ENCODE measurements around the gene ADORA3.

ADORA3 gene

DNA sequence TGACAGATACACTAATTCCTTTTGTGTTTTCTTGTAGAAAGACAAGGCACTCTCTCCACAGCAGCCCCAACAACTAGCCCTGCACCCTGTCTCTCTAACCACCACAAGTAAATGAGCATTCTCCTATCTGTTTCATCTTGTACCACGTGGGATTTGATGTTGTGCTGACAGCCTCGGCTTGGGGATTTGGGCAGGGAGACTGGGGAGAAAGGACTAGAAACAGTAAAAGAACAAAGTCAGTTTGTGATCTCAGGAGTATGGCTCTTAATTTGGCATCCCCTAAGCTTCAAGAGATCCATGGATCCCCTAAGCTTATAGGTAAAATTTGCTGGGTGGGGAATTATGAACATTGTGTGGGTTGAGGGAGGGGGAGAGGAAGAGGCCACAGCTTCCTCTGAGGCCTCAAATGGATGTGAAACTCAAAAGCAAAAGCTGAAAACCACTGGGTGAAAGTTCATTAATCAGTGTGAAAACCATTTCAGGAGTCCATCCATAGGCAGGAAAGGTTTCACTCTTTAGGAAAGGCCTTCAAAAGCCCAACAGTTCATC is 26.6 kb downstream of the ADORA3 start:
- Histone ChIP-seq H3K9ac (ENCODE audit: low read length) (peak overlapping the region; percentile 41; the same call in 1 of the 2 replicates), H3K36me3 (replicated peaks; ENCODE audit: low read depth, low read length) (no peaks in the 10 kb centered on the region), H3K27ac (ENCODE audit: low read length) (peak overlapping the region; percentile 39), H2AFZ (ENCODE audit: low read depth, low read length) (peak overlapping the region; percentile 63), H3K4me1 (ENCODE audit: low read length) (peaks cover 42% of the 10 kb centered on the region), H3K4me3 (ENCODE audit: low read length) (peak overlapping the region; percentile 39), H3K9me3 (ENCODE audit: insufficient read depth, low read length) (no peaks in the 10 kb centered on the region), H3K4me2 (ENCODE audit: low read length) (peak overlapping the region; percentile 76), H3K79me2 (ENCODE audit: low read length) (no peaks in the 10 kb centered on the region), H4K20me1 (ENCODE audit: insufficient read depth, low read length) (no peaks in the 10 kb centered on the region), H3K27me3 (ENCODE audit: low read depth, low read length) (no peaks in the 10 kb centered on the region)
- TF ChIP-seq EZH2phosphoT487 (IDR thresholded peaks at IDR 0.05; ENCODE audit: low read depth): no peak
- TF ChIP-seq, protein P1, sequence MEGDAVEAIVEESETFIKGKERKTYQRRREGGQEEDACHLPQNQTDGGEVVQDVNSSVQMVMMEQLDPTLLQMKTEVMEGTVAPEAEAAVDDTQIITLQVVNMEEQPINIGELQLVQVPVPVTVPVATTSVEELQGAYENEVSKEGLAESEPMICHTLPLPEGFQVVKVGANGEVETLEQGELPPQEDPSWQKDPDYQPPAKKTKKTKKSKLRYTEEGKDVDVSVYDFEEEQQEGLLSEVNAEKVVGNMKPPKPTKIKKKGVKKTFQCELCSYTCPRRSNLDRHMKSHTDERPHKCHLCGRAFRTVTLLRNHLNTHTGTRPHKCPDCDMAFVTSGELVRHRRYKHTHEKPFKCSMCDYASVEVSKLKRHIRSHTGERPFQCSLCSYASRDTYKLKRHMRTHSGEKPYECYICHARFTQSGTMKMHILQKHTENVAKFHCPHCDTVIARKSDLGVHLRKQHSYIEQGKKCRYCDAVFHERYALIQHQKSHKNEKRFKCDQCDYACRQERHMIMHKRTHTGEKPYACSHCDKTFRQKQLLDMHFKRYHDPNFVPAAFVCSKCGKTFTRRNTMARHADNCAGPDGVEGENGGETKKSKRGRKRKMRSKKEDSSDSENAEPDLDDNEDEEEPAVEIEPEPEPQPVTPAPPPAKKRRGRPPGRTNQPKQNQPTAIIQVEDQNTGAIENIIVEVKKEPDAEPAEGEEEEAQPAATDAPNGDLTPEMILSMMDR (IDR thresholded peaks at IDR 0.05; ENCODE audit: low read depth, low read length): no peak

DNA sequence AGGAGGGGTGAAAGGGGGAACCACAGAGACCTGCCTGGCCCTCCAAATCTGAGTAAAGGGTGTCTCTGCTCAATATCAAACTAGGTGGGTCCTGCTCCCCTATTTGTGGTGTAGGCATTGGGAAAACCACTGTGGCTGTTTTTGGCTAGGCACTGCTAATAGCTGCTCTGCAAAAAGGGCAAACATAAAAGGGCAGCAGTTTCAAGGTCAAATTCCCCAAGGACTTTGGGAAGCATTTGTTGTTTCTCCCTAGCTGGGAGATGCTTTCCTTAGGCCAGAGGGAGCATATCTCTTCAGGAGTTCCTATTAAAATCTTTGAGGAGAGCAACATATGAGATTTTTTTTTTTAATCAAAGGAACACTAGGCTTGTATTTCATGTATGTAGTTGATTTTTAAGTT is 27.2 kb downstream of the ADORA3 start:
- Histone ChIP-seq H3K9ac (ENCODE audit: low read length) (no peak overlapping the region), H3K4me2 (ENCODE audit: low read length) (0 out of 2 replicates have a peak overlapping the region, but pooled peaks have one; percentile 76), H2AFZ (ENCODE audit: low read depth, low read length) (no peak overlapping the region), H3K9me3 (ENCODE audit: insufficient read depth, low read length) (no peaks in the 10 kb centered on the region), H3K4me1 (ENCODE audit: low read length) (peaks cover 43% of the 10 kb centered on the region), H3K4me3 (ENCODE audit: low read length) (no peak overlapping the region), H3K79me2 (ENCODE audit: low read length) (no peaks in the 10 kb centered on the region), H3K36me3 (replicated peaks; ENCODE audit: low read depth, low read length) (peaks cover 4% of the 10 kb centered on the region), H3K27me3 (ENCODE audit: low read depth, low read length) (no peaks in the 10 kb centered on the region), H4K20me1 (ENCODE audit: insufficient read depth, low read length) (no peaks in the 10 kb centered on the region), H3K27ac (ENCODE audit: low read length) (no peak overlapping the region)
- TF ChIP-seq, protein P1 (IDR thresholded peaks at IDR 0.05; ENCODE audit: low read depth, low read length): no peak
- no peak for TF ChIP-seq EZH2phosphoT487 (IDR thresholded peaks at IDR 0.05; ENCODE audit: low read depth)

DNA sequence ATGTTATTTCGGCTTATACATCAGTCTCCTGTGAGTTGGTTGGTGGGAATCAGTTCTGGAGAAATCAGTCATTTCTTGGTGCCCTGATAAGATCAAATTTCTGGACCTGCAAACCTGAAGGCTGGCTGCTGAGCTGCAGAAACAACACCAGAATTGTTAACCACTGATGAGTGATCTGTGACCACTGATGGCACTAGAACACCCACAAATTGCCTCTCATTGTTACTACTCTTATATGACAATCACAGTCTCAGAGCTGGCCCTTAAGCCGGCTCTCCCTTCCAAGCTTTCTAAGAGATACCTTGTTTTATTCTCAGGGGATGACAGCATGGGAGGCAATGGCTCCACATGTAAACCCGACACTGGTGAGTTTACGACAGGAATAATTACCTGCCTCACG is 27.7 kb downstream of the ADORA3 start:
- H3K4me3 ChIP-seq (ENCODE audit: low read length): no peak overlapping the region
- H3K9me3 ChIP-seq (ENCODE audit: insufficient read depth, low read length): no peaks in the 10 kb centered on the region
- no peak overlapping the region for H2AFZ ChIP-seq (ENCODE audit: low read depth, low read length)
- H3K4me1 ChIP-seq (ENCODE audit: low read length): peaks cover 43% of the 10 kb centered on the region
- H4K20me1 ChIP-seq (ENCODE audit: insufficient read depth, low read length): no peaks in the 10 kb centered on the region
- peaks cover 4% of the 10 kb centered on the region for H3K36me3 ChIP-seq (replicated peaks; ENCODE audit: low read depth, low read length)
- H3K79me2 ChIP-seq (ENCODE audit: low read length): no peaks in the 10 kb centered on the region
- H3K27ac ChIP-seq (ENCODE audit: low read length): no peak overlapping the region
- H3K9ac ChIP-seq (ENCODE audit: low read length): no peak overlapping the region
- TF ChIP-seq, protein P1 (IDR thresholded peaks at IDR 0.05; ENCODE audit: low read depth, low read length): no peak
- no peak for TF ChIP-seq EZH2phosphoT487 (IDR thresholded peaks at IDR 0.05; ENCODE audit: low read depth)
- H3K4me2 ChIP-seq (ENCODE audit: low read length): no peak overlapping the region
- no peaks in the 10 kb centered on the region for H3K27me3 ChIP-seq (ENCODE audit: low read depth, low read length)

DNA sequence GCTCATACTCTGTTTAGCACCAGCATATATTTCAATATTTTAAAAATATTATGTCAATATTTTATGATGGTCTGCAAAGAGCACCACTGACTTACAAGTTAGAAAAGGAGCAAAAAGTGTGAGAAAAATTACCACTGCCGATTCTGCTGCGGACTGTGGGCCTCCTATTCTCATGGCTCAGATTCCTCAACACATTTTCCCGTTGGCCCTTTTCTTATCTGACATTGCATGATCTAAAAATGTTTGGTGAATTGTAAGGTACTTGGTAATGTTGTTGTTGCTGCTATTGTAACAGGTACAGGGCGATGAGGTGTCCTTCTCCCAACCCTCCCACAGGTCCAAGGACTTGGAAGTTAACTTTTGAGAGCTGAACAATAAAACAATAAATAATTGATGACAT is 28.9 kb downstream of the ADORA3 start:
- Histone ChIP-seq H3K36me3 (replicated peaks; ENCODE audit: low read depth, low read length) (peaks cover 8% of the 10 kb centered on the region), H4K20me1 (ENCODE audit: insufficient read depth, low read length) (no peaks in the 10 kb centered on the region), H3K9me3 (ENCODE audit: insufficient read depth, low read length) (no peaks in the 10 kb centered on the region), H3K27ac (ENCODE audit: low read length) (no peak overlapping the region), H3K4me3 (ENCODE audit: low read length) (no peak overlapping the region), H2AFZ (ENCODE audit: low read depth, low read length) (no peak overlapping the region), H3K4me1 (ENCODE audit: low read length) (peaks cover 39% of the 10 kb centered on the region), H3K27me3 (ENCODE audit: low read depth, low read length) (no peaks in the 10 kb centered on the region), H3K4me2 (ENCODE audit: low read length) (no peak overlapping the region), H3K79me2 (ENCODE audit: low read length) (no peaks in the 10 kb centered on the region), H3K9ac (ENCODE audit: low read length) (no peak overlapping the region)
- TF ChIP-seq, protein P1 (IDR thresholded peaks at IDR 0.05; ENCODE audit: low read depth, low read length): no peak
- TF ChIP-seq EZH2phosphoT487 (IDR thresholded peaks at IDR 0.05; ENCODE audit: low read depth): no peak

Measured in OCI-LY3 (cell line).